Testis (tissue), 2 donors: Measurements from ENCODE around the gene ADGRA1.

ENCODE experiments used
- POLR2A ChIP-seq: fragments of 450-650 bp; IDR thresholded peaks from one replicate; pipeline ENCODE4 v1.6.1; 2017; ENCODE audit warnings: antibody characterized with exemption, mild to moderate bottlenecking, moderate library complexity
- TF ChIP-seq, protein P1 (sequence below), 3 experiments: fragments of 450-650 bp in 2 of 3; fragments of 200-600 bp in 1 of 3; sonication (generic) in 1 of 3; IDR thresholded peaks; one replicate each; pipeline ENCODE4 v1.5.1; 2016 to 2019; ENCODE audit warnings: antibody characterized with exemption in 3 of 3, mild to moderate bottlenecking in 2 of 3, moderate library complexity in 1 of 3

DNA sequence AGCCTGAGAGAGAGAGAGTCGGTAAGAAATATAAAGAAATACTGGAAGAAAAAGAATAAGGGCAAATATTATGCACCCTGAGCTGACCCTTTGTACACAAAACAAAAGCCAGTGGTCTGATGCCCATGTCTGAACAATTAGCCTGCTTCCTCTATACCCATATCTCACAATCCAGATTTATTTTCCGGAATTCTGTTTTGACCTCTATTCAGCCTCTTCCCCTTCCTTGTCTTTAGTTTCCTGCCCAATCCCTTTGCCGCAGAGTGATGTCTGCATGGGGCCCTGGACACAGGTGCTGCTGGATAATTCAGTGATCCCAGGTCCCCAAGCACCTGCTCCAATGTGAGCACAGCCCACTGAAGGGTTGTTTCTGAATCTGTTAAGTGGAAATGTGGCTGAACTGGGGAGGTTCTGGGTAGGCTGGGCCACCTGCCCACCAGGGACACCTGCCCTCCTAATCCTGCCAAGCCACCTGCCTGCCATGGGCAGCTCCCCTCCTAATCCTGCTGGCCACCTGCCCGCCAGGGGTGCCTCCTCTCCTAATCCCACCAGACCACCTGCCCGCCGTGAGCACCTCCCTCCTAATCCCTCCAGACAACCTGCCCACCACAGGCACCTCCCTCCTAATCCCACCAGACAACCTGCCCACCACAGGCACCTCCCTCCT is 23.0 kb downstream of the ADGRA1 start:
- TF ChIP-seq, protein P1, sequence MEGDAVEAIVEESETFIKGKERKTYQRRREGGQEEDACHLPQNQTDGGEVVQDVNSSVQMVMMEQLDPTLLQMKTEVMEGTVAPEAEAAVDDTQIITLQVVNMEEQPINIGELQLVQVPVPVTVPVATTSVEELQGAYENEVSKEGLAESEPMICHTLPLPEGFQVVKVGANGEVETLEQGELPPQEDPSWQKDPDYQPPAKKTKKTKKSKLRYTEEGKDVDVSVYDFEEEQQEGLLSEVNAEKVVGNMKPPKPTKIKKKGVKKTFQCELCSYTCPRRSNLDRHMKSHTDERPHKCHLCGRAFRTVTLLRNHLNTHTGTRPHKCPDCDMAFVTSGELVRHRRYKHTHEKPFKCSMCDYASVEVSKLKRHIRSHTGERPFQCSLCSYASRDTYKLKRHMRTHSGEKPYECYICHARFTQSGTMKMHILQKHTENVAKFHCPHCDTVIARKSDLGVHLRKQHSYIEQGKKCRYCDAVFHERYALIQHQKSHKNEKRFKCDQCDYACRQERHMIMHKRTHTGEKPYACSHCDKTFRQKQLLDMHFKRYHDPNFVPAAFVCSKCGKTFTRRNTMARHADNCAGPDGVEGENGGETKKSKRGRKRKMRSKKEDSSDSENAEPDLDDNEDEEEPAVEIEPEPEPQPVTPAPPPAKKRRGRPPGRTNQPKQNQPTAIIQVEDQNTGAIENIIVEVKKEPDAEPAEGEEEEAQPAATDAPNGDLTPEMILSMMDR (IDR thresholded peaks at IDR 0.05): no peak
- no peak for TF ChIP-seq POLR2A
